ENCODE data around the gene INSYN2B. TPM values are rescaled to one million over a fixed set of nuclear protein-coding genes. Genes with fewer than 3 reads are reported as not detected.

Gene INSYN2B
- total and polyA plus RNA-seq, 2 of the 4 experiments (the other 2 are of a cell fraction), result 9.1 to 33.5 TPM

DNA sequence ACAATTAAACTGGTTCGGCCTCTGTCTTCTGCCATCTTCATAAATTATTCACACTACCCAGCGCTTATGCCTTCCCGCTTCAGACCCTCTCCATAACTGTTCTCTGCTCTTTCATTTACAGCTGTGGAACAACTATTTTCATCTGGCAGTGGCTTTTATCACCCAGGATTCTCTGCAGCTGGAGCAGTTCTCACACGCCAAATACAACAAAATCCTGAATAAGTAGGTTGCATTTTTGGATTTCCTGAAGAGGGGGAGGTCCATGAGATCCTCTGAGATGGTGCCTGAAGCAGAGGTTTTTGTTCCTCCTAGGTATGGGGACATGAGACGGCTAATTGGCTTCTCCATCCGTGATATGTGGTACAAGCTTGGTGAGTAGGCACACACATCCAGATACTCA is 28.1 kb upstream of the INSYN2B start:
- Histone ChIP-seq H4K91ac (ENCODE audit: insufficient read depth, low read depth, low read length) (no peak overlapping the region), H3K4me1 (ENCODE audit: control insufficient read depth, insufficient read depth, low read length) (no peaks in the 10 kb centered on the region), H3K36me3 (ENCODE audit: control insufficient read depth, insufficient read depth, low read length) (no peaks in the 10 kb centered on the region), H4K5ac (ENCODE audit: low read depth, low read length) (no peak overlapping the region), H3K4ac (ENCODE audit: low read depth, low read length) (no peak overlapping the region), H3K9me1 (ENCODE audit: insufficient read depth, low read length) (no peaks in the 10 kb centered on the region), H3K4me2 (ENCODE audit: low read depth, low read length) (no peak overlapping the region), H2AK5ac (ENCODE audit: low read depth, low read length) (no peak overlapping the region), H2BK20ac (ENCODE audit: low read depth, low read length) (no peak overlapping the region), H2BK120ac (ENCODE audit: low read depth, low read length) (no peak overlapping the region), H3K23ac (ENCODE audit: low read depth, low read length) (no peak overlapping the region), H3K9me3 (ENCODE audit: control insufficient read depth, insufficient read depth, low read length) (no peaks in the 10 kb centered on the region), H2AFZ (replicated peaks; ENCODE audit: low read length, poor library complexity) (no peak overlapping the region), H3K18ac (ENCODE audit: low read depth, low read length) (no peak overlapping the region), H3K27ac (ENCODE audit: insufficient read depth, low read length) (no peak overlapping the region), H3K79me1 (ENCODE audit: low read depth in 1 of 2, low read length in 2 of 2) (no peaks in the 10 kb centered on the region), H3K9ac (ENCODE audit: low read depth, low read length) (no peak overlapping the region), H3K14ac (replicated peaks; ENCODE audit: low read depth, low read length) (no peak overlapping the region), H3K27me3 (ENCODE audit: control insufficient read depth, insufficient read depth, low read length) (peaks cover 5% of the 10 kb centered on the region), H3K56ac (ENCODE audit: extremely low read depth, insufficient read depth, low read length) (no peak overlapping the region), H3K4me3 (ENCODE audit: insufficient read depth, low read depth, low read length) (no peak overlapping the region), H2BK15ac (ENCODE audit: low read depth, low read length) (no peak overlapping the region), H2AK9ac (replicated peaks; ENCODE audit: low read depth, low read length, poor library complexity) (no peak overlapping the region), H4K8ac (ENCODE audit: low read depth in 2 of 2, low read length in 2 of 2) (no peak overlapping the region), H2BK5ac (ENCODE audit: low read depth, low read length, poor library complexity, severe bottlenecking) (no peak overlapping the region), H4K20me1 (ENCODE audit: insufficient read depth, low read length) (no peaks in the 10 kb centered on the region)
- CTCF ChIA-PET, result no interaction called here
- TF ChIP-seq FOS (IDR thresholded peaks at IDR 0.05; ENCODE audit: low read depth, low read length) (no peak), MXI1 (IDR thresholded peaks at IDR 0.05; ENCODE audit: borderline replicate concordance, low read depth, low read length) (no peak), BHLHE40 (IDR thresholded peaks at IDR 0.05; ENCODE audit: low read depth, low read length) (no peak), CEBPB (IDR thresholded peaks at IDR 0.05; ENCODE audit: low read depth, low read length) (no peak), CHD1 (IDR thresholded peaks at IDR 0.05; ENCODE audit: low read depth, low read length) (no peak), RCOR1 (IDR thresholded peaks at IDR 0.05; ENCODE audit: insufficient replicate concordance, low read length) (no peak), POLR2A (IDR thresholded peaks at IDR 0.05; ENCODE audit: low read depth, low read length) (no peak), NFE2L2 (IDR thresholded peaks at IDR 0.05; ENCODE audit: low read depth, low read length) (no peak), RAD21 (IDR thresholded peaks at IDR 0.05; ENCODE audit: low read length) (no peak), RFX5 (IDR thresholded peaks at IDR 0.05; ENCODE audit: low read depth, low read length) (no peak), MAFK (IDR thresholded peaks at IDR 0.05; ENCODE audit: low read depth, low read length) (no peak), MAZ (IDR thresholded peaks at IDR 0.05; ENCODE audit: borderline replicate concordance, low read depth, low read length) (no peak), SMC3 (IDR thresholded peaks at IDR 0.05; ENCODE audit: low read depth, low read length) (no peak)
- TF ChIP-seq, protein P1, sequence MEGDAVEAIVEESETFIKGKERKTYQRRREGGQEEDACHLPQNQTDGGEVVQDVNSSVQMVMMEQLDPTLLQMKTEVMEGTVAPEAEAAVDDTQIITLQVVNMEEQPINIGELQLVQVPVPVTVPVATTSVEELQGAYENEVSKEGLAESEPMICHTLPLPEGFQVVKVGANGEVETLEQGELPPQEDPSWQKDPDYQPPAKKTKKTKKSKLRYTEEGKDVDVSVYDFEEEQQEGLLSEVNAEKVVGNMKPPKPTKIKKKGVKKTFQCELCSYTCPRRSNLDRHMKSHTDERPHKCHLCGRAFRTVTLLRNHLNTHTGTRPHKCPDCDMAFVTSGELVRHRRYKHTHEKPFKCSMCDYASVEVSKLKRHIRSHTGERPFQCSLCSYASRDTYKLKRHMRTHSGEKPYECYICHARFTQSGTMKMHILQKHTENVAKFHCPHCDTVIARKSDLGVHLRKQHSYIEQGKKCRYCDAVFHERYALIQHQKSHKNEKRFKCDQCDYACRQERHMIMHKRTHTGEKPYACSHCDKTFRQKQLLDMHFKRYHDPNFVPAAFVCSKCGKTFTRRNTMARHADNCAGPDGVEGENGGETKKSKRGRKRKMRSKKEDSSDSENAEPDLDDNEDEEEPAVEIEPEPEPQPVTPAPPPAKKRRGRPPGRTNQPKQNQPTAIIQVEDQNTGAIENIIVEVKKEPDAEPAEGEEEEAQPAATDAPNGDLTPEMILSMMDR (conservative IDR thresholded peaks at IDR 0.05; ENCODE audit: low read depth, low read length), result no peak
- TF ChIP-seq, protein P2, sequence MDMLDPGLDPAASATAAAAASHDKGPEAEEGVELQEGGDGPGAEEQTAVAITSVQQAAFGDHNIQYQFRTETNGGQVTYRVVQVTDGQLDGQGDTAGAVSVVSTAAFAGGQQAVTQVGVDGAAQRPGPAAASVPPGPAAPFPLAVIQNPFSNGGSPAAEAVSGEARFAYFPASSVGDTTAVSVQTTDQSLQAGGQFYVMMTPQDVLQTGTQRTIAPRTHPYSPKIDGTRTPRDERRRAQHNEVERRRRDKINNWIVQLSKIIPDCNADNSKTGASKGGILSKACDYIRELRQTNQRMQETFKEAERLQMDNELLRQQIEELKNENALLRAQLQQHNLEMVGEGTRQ (IDR thresholded peaks at IDR 0.05; ENCODE audit: low read depth, low read length), result no peak
- in situ Hi-C loops (cut with MboI; ENCODE audit: low sequenced_read_pairs) (no loop called here), dilution Hi-C loops (cut with HindIII; ENCODE audit: low sequenced_read_pairs, unreplicated experiment) (no loop called here), intact Hi-C loops (cut with micrococcal nuclease) (no loop called here)
- DNase-seq, result no peak
- no TSS peak for BruUV-seq (replicated peaks)
- POLR2A ChIA-PET (ENCODE audit: unreplicated experiment), result no interaction called here
- ATAC-seq (ENCODE audit: low read depth), result no peak
- no CpG with 5 or more reads among the region's 6 CpGs for WGBS, 2 experiments (ENCODE audit: extremely low coverage in 2 of 2, insufficient read length in 1 of 2)
